IMR-90 (cell line): ENCODE measurements around the gene RAD51B. TPM values are rescaled to one million over a fixed set of nuclear protein-coding genes. Genes with fewer than 3 reads are reported as not detected.
A peak's percentile ranks its signal among the peaks of the same experiment; 100 is the strongest.

Experiments used
- ATAC-seq: fragments of 200-7000 bp; cut with Tn5 transposase; 2 replicates; pipeline ENCODE4 v1.9.1; 2020; ENCODE audit warnings: low read depth, mild to moderate bottlenecking, moderate library complexity
- BruUV-seq: library from RNA; stranded (reverse); fragments of 400-500 nt; replicated peaks from 2 replicates; lab custom pipeline; 2021; lab: Mats Ljungman, UMichigan
- CTCF ChIA-PET: fragments of 300-600 bp; formaldehyde crosslinking; extraction: SDS; loops from one replicate; lab custom pipeline; 2021; ENCODE audit warnings: antibody characterized with exemption; lab: Yijun Ruan, JAX
- POLR2A ChIA-PET: fragments of 300-600 bp; sonication (Branson Sonifier 250); formaldehyde crosslinking; loops from one replicate; lab custom pipeline; 2022; ENCODE audit warnings: antibody characterized with exemption; ENCODE audit not compliant: unreplicated experiment; lab: Charles Lee
- DNase-seq: peaks from one replicate; pipeline ENCODE4 v3.0.0; 2013
- H2AFZ ChIP-seq: replicated peaks from 2 replicates; pipeline ENCODE3; 2013; ENCODE audit warnings: low read length, mild to moderate bottlenecking; ENCODE audit not compliant: poor library complexity
- H2AK5ac ChIP-seq: 2 replicates; pipeline ENCODE4 v1.6.1; 2013; ENCODE audit warnings: low read depth, low read length, inconsistent platforms
- H2AK9ac ChIP-seq: replicated peaks from 2 replicates; pipeline ENCODE3; 2013; ENCODE audit warnings: mild to moderate bottlenecking, low read depth, low read length, moderate library complexity; ENCODE audit not compliant: poor library complexity
- H2BK120ac ChIP-seq: 2 replicates; pipeline ENCODE4 v1.6.1; 2013; ENCODE audit warnings: low read depth, low read length, inconsistent platforms
- H2BK15ac ChIP-seq: 3 replicates; pipeline ENCODE4 v1.6.1; 2013; ENCODE audit warnings: low read depth, low read length, inconsistent platforms
- H2BK20ac ChIP-seq: 2 replicates; pipeline ENCODE4 v1.6.1; 2013; ENCODE audit warnings: low read depth, mild to moderate bottlenecking, inconsistent platforms, low read length, moderate library complexity
- H2BK5ac ChIP-seq: 2 replicates; pipeline ENCODE4 v1.6.1; 2013; ENCODE audit warnings: mild to moderate bottlenecking, low read depth, low read length, inconsistent platforms; ENCODE audit not compliant: poor library complexity, severe bottlenecking
- H3K14ac ChIP-seq: replicated peaks from 2 replicates; pipeline ENCODE4 v1.6.1; 2013; ENCODE audit warnings: low read depth, low read length, inconsistent platforms
- H3K18ac ChIP-seq: 2 replicates; pipeline ENCODE4 v1.6.1; 2013; ENCODE audit warnings: low read depth, low read length, control low read depth
- H3K23ac ChIP-seq: 2 replicates; pipeline ENCODE4 v1.6.1; 2013; ENCODE audit warnings: low read depth, low read length, inconsistent platforms
- H3K27ac ChIP-seq: 2 replicates; pipeline ENCODE4 v1.5.1; 2013; ENCODE audit warnings: mild to moderate bottlenecking, control low read depth, low read length; ENCODE audit not compliant: insufficient read depth
- H3K27me3 ChIP-seq: 2 replicates; pipeline ENCODE4 v1.6.1; 2013; ENCODE audit warnings: low read length; ENCODE audit not compliant: control insufficient read depth, insufficient read depth
- H3K36me3 ChIP-seq: 2 replicates; pipeline ENCODE4 v1.6.1; 2013; ENCODE audit warnings: low read length, mixed read lengths; ENCODE audit not compliant: control insufficient read depth, insufficient read depth
- H3K4ac ChIP-seq: 2 replicates; pipeline ENCODE4 v1.6.1; 2013; ENCODE audit warnings: low read depth, low read length, inconsistent platforms
- H3K4me1 ChIP-seq: 2 replicates; pipeline ENCODE4 v1.6.1; 2013; ENCODE audit warnings: low read length, mixed read lengths; ENCODE audit not compliant: control insufficient read depth, insufficient read depth
- H3K4me2 ChIP-seq: 2 replicates; pipeline ENCODE4 v1.6.1; 2013; ENCODE audit warnings: low read depth, mild to moderate bottlenecking, control low read depth, low read length, moderate library complexity
- H3K4me3 ChIP-seq: 2 replicates; pipeline ENCODE4 v1.5.1; 2013; ENCODE audit warnings: low read depth, mild to moderate bottlenecking, control low read depth, low read length, moderate library complexity; ENCODE audit not compliant: insufficient read depth
- H3K56ac ChIP-seq: 2 replicates; pipeline ENCODE4 v1.6.1; 2013; ENCODE audit warnings: low read length, inconsistent platforms; ENCODE audit not compliant: insufficient read depth; ENCODE audit errors: extremely low read depth
- H3K79me1 ChIP-seq, 2 experiments: 2 replicates each; pipeline ENCODE4 v1.6.1; 2013; ENCODE audit warnings: low read length in 2 of 2, inconsistent platforms in 1 of 2, low read depth in 1 of 2
- H3K9ac ChIP-seq: 2 replicates; pipeline ENCODE4 v1.6.1; 2013; ENCODE audit warnings: low read depth, low read length, control low read depth
- H3K9me1 ChIP-seq: 2 replicates; pipeline ENCODE4 v1.6.1; 2013; ENCODE audit warnings: low read length, inconsistent platforms; ENCODE audit not compliant: insufficient read depth
- H3K9me3 ChIP-seq: 2 replicates; pipeline ENCODE4 v1.6.1; 2013; ENCODE audit warnings: low read length; ENCODE audit not compliant: control insufficient read depth, insufficient read depth
- H4K20me1 ChIP-seq: 2 replicates; pipeline ENCODE4 v1.6.1; 2013; ENCODE audit warnings: low read length, inconsistent platforms; ENCODE audit not compliant: insufficient read depth
- H4K5ac ChIP-seq: 2 replicates; pipeline ENCODE4 v1.6.1; 2013; ENCODE audit warnings: mild to moderate bottlenecking, low read depth, low read length, control low read depth
- H4K8ac ChIP-seq, 2 experiments: 2 replicates each; pipeline ENCODE4 v1.6.1; 2013; ENCODE audit warnings: low read depth in 2 of 2, low read length in 2 of 2, control low read depth in 1 of 2, inconsistent platforms in 1 of 2
- H4K91ac ChIP-seq: 2 replicates; pipeline ENCODE4 v1.6.1; 2013; ENCODE audit warnings: low read depth, low read length, inconsistent platforms; ENCODE audit not compliant: insufficient read depth
- BHLHE40 ChIP-seq: fragments of 150-350 bp; IDR thresholded peaks from 2 replicates; pipeline ENCODE4 v1.6.1; 2016; ENCODE audit warnings: mild to moderate bottlenecking, low read depth, low read length
- CEBPB ChIP-seq: IDR thresholded peaks from 2 replicates; pipeline ENCODE4 v1.6.1; 2012; ENCODE audit warnings: low read depth, low read length, improper control_type of control experiment
- ELK1 ChIP-seq: fragments of 150-350 bp; IDR thresholded peaks from 2 replicates; pipeline ENCODE4 v1.6.1; 2016; ENCODE audit warnings: low read depth, mild to moderate bottlenecking, low read length, moderate library complexity, borderline replicate concordance
- FOS ChIP-seq: fragments of 150-350 bp; IDR thresholded peaks from 2 replicates; pipeline ENCODE4 v1.6.1; 2016; ENCODE audit warnings: low read depth, low read length
- MAFK ChIP-seq: IDR thresholded peaks from 2 replicates; pipeline ENCODE4 v1.6.1; 2012; ENCODE audit warnings: low read depth, low read length, improper control_type of control experiment
- MAZ ChIP-seq: IDR thresholded peaks from 2 replicates; pipeline ENCODE4 v1.6.1; 2012; ENCODE audit warnings: low read depth, mild to moderate bottlenecking, low read length, improper control_type of control experiment, moderate library complexity, borderline replicate concordance
- MXI1 ChIP-seq: IDR thresholded peaks from 2 replicates; pipeline ENCODE4 v1.6.1; 2012; ENCODE audit warnings: low read depth, mild to moderate bottlenecking, low read length, moderate library complexity, borderline replicate concordance
- POLR2A ChIP-seq: IDR thresholded peaks from 2 replicates; pipeline ENCODE4 v1.6.1; 2012; ENCODE audit warnings: mild to moderate bottlenecking, low read depth, low read length
- RAD21 ChIP-seq: IDR thresholded peaks from 2 replicates; pipeline ENCODE4 v1.6.1; 2012; ENCODE audit warnings: low read length, improper control_type of control experiment
- SMC3 ChIP-seq: fragments of 150-350 bp; IDR thresholded peaks from 2 replicates; pipeline ENCODE4 v1.6.1; 2016; ENCODE audit warnings: low read depth, mild to moderate bottlenecking, antibody characterized with exemption, low read length, moderate library complexity
- USF2 ChIP-seq: fragments of 150-350 bp; IDR thresholded peaks from 2 replicates; pipeline ENCODE4 v1.6.1; 2017; ENCODE audit warnings: mild to moderate bottlenecking, antibody characterized with exemption, low read length, low read depth
- WGBS, 2 experiments: methylation state at CpG; one replicate each; pipeline versions ENCODE4 v1.1.5 to v1.1.7; 2013; ENCODE audit warnings: missing lambda C conversion rate in 2 of 2; ENCODE audit not compliant: insufficient read length in 1 of 2; ENCODE audit errors: extremely low coverage in 2 of 2; 5-methylcytosine and 5-hydroxymethylcytosine counted together
- dilution Hi-C: fragments of 300-500 bp; cut with HindIII; formaldehyde crosslinking; loops from one replicate; pipeline ENCODE4 v1.14.3; 2018; ENCODE audit warnings: low sequenced_read_pairs; ENCODE audit not compliant: unreplicated experiment
- in situ Hi-C: fragments of 300-500 bp; cut with MboI; formaldehyde crosslinking; loops from 3 replicates; pipeline ENCODE4 v1.14.3; 2019; ENCODE audit warnings: low sequenced_read_pairs, inconsistent platforms, mixed read lengths
- intact Hi-C: fragments of 100-400 bp; cut with micrococcal nuclease; formaldehyde crosslinking; loops from 2 replicates; pipeline ENCODE4 v1.10.0; 2022
- polyA plus RNA-seq, 3 experiments: library from polyadenylated mRNA; depleted of rRNA; stranded (reverse); fragments of >200 nt; gene quantifications; 2 replicates each; pipeline ENCODE4 v1.2.3, GENCODE V29; 2012; ENCODE audit warnings: low replicate concordance in 1 of 3
- total RNA-seq: library from RNA; depleted of rRNA; stranded (reverse); fragments of >200 nt; gene quantifications from 2 replicates; pipeline ENCODE4 v1.2.3, GENCODE V29; 2012
- TF ChIP-seq, protein P1 (sequence below): conservative IDR thresholded peaks from 2 replicates; pipeline ENCODE4 v1.5.1; 2012; ENCODE audit warnings: mild to moderate bottlenecking, low read depth, low read length, improper control_type of control experiment

Gene RAD51B
- total and polyA plus RNA-seq, 2 of the 4 experiments (the other 2 are of a cell fraction) = 5.1 to 18.8 TPM

GRCh38 chr14:68680541-68681051, 861.0 kb downstream of the RAD51B start:
- no peak for ATAC-seq
- H3K4me1 ChIP-seq = peaks cover 26% of the 10 kb centered on the region
- no peak overlapping the region for H3K9ac ChIP-seq
- no peaks in the 10 kb centered on the region for H3K9me3 ChIP-seq
- H2AFZ ChIP-seq = no peak overlapping the region
- peak overlapping the region in 1 of 2 experiments; percentile 80; a peak in 1 of 4 replicates for H4K8ac ChIP-seq
- peaks cover 0 to 12% of the 10 kb centered on the region in 2 experiments; a peak in 1 of 4 replicates for H3K79me1 ChIP-seq
- intact Hi-C loops = loop anchor here (10.0 kb wide), 2 partner anchors 136 to 216 kb away; no protein-coding TSS in a partner anchor
- H3K4me2 ChIP-seq = no peak overlapping the region
- WGBS, 2 experiments = 83% methylated on average over 2 of the region's 9 CpGs; no CpG with 5 or more reads in 1 of the 2 experiments
- peak overlapping the region; percentile 76; the same call in 1 of the 3 replicates for H2BK15ac ChIP-seq
- peaks cover 28% of the 10 kb centered on the region for H3K9me1 ChIP-seq
- no peaks in the 10 kb centered on the region for H4K20me1 ChIP-seq
- no TSS peak for BruUV-seq
- H4K5ac ChIP-seq = peak overlapping the region; percentile 19; the same call in 1 of the 2 replicates
- peak; percentile 24 for DNase-seq
- H2BK20ac ChIP-seq = peak overlapping the region; percentile 70
- H3K4me3 ChIP-seq = no peak overlapping the region
- H2AK5ac ChIP-seq = peak overlapping the region; percentile 51
- ChIA-PET POLR2A (interaction anchor here (1.2 kb wide), 1 partner anchor 383 kb away, joined by 4 read pairs; no protein-coding TSS in a partner anchor), CTCF (no interaction called here)
- H3K14ac ChIP-seq = peak overlapping the region; percentile 74
- in situ Hi-C loops = no loop called here
- no peak overlapping the region for H2AK9ac ChIP-seq
- H3K27me3 ChIP-seq = no peaks in the 10 kb centered on the region
- H3K4ac ChIP-seq = peak overlapping the region; percentile 65
- peak overlapping the region; percentile 82 for H2BK120ac ChIP-seq
- dilution Hi-C loops = no loop called here
- peak overlapping the region; percentile 14; the same call in 1 of the 2 replicates for H3K23ac ChIP-seq
- H3K18ac ChIP-seq = peak overlapping the region; percentile 30
- H4K91ac ChIP-seq = peak overlapping the region; percentile 65
- no peaks in the 10 kb centered on the region for H3K36me3 ChIP-seq
- H3K27ac ChIP-seq = no peak overlapping the region
- TF ChIP-seq USF2 = no peak
- TF ChIP-seq, protein P1, sequence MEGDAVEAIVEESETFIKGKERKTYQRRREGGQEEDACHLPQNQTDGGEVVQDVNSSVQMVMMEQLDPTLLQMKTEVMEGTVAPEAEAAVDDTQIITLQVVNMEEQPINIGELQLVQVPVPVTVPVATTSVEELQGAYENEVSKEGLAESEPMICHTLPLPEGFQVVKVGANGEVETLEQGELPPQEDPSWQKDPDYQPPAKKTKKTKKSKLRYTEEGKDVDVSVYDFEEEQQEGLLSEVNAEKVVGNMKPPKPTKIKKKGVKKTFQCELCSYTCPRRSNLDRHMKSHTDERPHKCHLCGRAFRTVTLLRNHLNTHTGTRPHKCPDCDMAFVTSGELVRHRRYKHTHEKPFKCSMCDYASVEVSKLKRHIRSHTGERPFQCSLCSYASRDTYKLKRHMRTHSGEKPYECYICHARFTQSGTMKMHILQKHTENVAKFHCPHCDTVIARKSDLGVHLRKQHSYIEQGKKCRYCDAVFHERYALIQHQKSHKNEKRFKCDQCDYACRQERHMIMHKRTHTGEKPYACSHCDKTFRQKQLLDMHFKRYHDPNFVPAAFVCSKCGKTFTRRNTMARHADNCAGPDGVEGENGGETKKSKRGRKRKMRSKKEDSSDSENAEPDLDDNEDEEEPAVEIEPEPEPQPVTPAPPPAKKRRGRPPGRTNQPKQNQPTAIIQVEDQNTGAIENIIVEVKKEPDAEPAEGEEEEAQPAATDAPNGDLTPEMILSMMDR = no peak
- TF ChIP-seq ELK1 = no peak
- TF ChIP-seq MXI1 = no peak
- no peak for TF ChIP-seq RAD21
- no peak for TF ChIP-seq CEBPB
- no peak for TF ChIP-seq SMC3
- TF ChIP-seq MAFK = no peak
- no peak for TF ChIP-seq FOS
- no peak for TF ChIP-seq MAZ
- no peak for TF ChIP-seq POLR2A
- TF ChIP-seq BHLHE40 = no peak
- H2BK5ac ChIP-seq = no peak overlapping the region
- H3K56ac ChIP-seq = no peak overlapping the region
